SK-N-MC (cell line): ENCODE measurements around the gene SHROOM3.

Experiments
- EZH2 ChIP-seq: fragments of 200-600 bp; sonication (generic); IDR thresholded peaks from one replicate; pipeline ENCODE4 v1.6.1; 2017; ENCODE audit warnings: antibody characterized with exemption
- FOXP2 ChIP-seq: optimal IDR thresholded peaks from 2 replicates; pipeline ENCODE3; 2011; ENCODE audit warnings: mild to moderate bottlenecking, moderate library complexity; ENCODE audit not compliant: insufficient read depth; ENCODE audit errors: extremely low read length, control extremely low read depth
- POLR2AphosphoS5 ChIP-seq: IDR thresholded peaks from 2 replicates; pipeline ENCODE4 v1.6.1; 2012; ENCODE audit warnings: mild to moderate bottlenecking, low read depth, low read length, borderline replicate concordance

GRCh38 chr4:76453232-76453631 lies 18.2 kb downstream of the SHROOM3 start:
- TF ChIP-seq EZH2 (no peak), FOXP2 (no peak), POLR2AphosphoS5 (no peak)
